Gastrocnemius medialis (tissue), 4 donors: ENCODE data around the gene PTGDR. TPM values are rescaled to one million over a fixed set of nuclear protein-coding genes. Genes with fewer than 3 reads are reported as not detected.
A peak's percentile ranks its signal among the peaks of the same experiment; 100 is the strongest.

ENCODE experiments used
- ATAC-seq, 2 donors: fragments of 150-250 bp; one replicate each; pipeline ENCODE4 v1.9.1; 2016
- DNase-seq, 2 donors: peaks; one replicate each; pipeline ENCODE4 v3.0.0-alpha.2; 2019
- H3K27ac ChIP-seq, 4 donors: fragments of 200-600 bp; sonication (generic); 1 replicate in 1 of 4; 2 replicates in 3 of 4; pipeline ENCODE4 v1.5.1; 2016 to 2018; ENCODE audit warnings: mild to moderate bottlenecking in 2 of 4, moderate library complexity in 1 of 4
- H3K27me3 ChIP-seq, 3 donors: fragments of 200-600 bp; sonication (generic) in 2 of 3; 1 replicate in 1 of 3; 2 replicates in 2 of 3; pipeline versions ENCODE4 v1.5.1 to v1.6.0; 2016 to 2019; ENCODE audit warnings: mild to moderate bottlenecking in 1 of 3, moderate library complexity in 1 of 3
- H3K36me3 ChIP-seq, 2 donors: fragments of 200-600 bp; sonication (generic) in 1 of 2; one replicate each; pipeline ENCODE4 v1.5.1; 2017 to 2018
- H3K4me1 ChIP-seq, 2 donors: fragments of 200-600 bp; sonication (generic) in 1 of 2; one replicate each; pipeline ENCODE4 v1.5.1; 2016 to 2017; ENCODE audit warnings: mild to moderate bottlenecking in 2 of 2
- H3K4me3 ChIP-seq, 4 donors: fragments of 200-600 bp; sonication (generic) in 3 of 4; 1 replicate in 1 of 4; 2 replicates in 3 of 4; pipeline ENCODE4 v1.5.1; 2016 to 2019; ENCODE audit warnings: mild to moderate bottlenecking in 2 of 4
- H3K9me3 ChIP-seq, 3 donors: fragments of 200-600 bp; sonication (generic) in 2 of 3; 1 replicate in 1 of 3; 2 replicates in 2 of 3; pipeline ENCODE4 v1.5.1; 2016 to 2019
- POLR2A ChIP-seq, 2 donors: fragments of 450-650 bp; IDR thresholded peaks; one replicate each; pipeline ENCODE4 v1.6.1; 2017; ENCODE audit warnings: antibody characterized with exemption in 2 of 2, mild to moderate bottlenecking in 2 of 2, moderate library complexity in 2 of 2
- in situ Hi-C, 4 donors: fragments of 200-750 bp; cut with MboI; loops; one replicate each; pipeline versions ENCODE4 v1.15.0 to v1.8.0; 2017; ENCODE audit warnings: low sequenced_read_pairs in 4 of 4
- intact Hi-C: fragments of 100-400 bp; cut with DNase I; formaldehyde crosslinking; loops from one replicate; pipeline ENCODE4 v1.15.1; 2023; ENCODE audit warnings: low total_unique reads
- total RNA-seq, 4 donors: library from RNA; depleted of rRNA; stranded (reverse); fragments of >200 nt; gene quantifications; one replicate each; pipeline versions ENCODE4 v1.1.0 to v1.2.3, GENCODE V29; 2016
- TF ChIP-seq, protein P1 (sequence below), 5 experiments: fragments of 450-650 bp in 3 of 5; fragments of 200-600 bp in 2 of 5; sonication (generic) in 2 of 5; IDR thresholded peaks in 4 of 5; conservative IDR thresholded peaks in 1 of 5; 1 replicate in 4 of 5; 2 replicates in 1 of 5; pipeline ENCODE4 v1.5.1; 2016 to 2019; ENCODE audit warnings: antibody characterized with exemption in 5 of 5, mild to moderate bottlenecking in 3 of 5, moderate library complexity in 3 of 5

PTGDR gene
- total RNA-seq, 4 donors from 2014 or later: 0.25 to 0.84 TPM; not detected in 2

DNA sequence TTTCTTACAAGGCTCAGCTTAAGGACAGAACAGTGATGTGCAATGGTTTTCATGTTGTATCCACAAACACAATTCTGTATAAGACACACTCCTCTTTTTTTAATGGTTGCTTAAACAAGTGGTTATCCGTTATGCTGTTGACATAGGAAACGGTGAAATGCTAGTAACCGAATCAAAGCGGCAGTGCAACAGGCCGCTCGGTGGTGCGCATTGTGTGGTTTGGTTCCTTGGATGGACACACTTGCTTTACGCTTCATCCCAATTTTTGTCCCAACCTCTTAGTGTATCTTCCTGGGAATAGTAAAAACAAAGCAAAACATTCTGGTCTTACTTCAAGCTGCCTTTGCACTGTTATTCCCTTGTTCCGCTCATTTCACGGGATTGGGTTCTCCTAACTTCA is 46.0 kb downstream of the PTGDR start:
- no peak for TF ChIP-seq POLR2A (IDR thresholded peaks at IDR 0.05)
- in situ Hi-C loops: no loop called here
- intact Hi-C loops: no loop called here
- peaks cover 6 to 15% of the 10 kb centered on the region in 2 donors for H3K4me1 ChIP-seq
- H3K27ac ChIP-seq: no peak overlapping the region
- H3K27me3 ChIP-seq: peaks cover 9 to 21% (median 21%) of the 10 kb centered on the region in 3 donors
- H3K9me3 ChIP-seq: no peaks in the 10 kb centered on the region
- DNase-seq (no peak), ATAC-seq (no peak)
- peak overlapping the region; percentile 41 to 57 (median 54) for H3K4me3 ChIP-seq
- H3K36me3 ChIP-seq: no peaks in the 10 kb centered on the region

DNA sequence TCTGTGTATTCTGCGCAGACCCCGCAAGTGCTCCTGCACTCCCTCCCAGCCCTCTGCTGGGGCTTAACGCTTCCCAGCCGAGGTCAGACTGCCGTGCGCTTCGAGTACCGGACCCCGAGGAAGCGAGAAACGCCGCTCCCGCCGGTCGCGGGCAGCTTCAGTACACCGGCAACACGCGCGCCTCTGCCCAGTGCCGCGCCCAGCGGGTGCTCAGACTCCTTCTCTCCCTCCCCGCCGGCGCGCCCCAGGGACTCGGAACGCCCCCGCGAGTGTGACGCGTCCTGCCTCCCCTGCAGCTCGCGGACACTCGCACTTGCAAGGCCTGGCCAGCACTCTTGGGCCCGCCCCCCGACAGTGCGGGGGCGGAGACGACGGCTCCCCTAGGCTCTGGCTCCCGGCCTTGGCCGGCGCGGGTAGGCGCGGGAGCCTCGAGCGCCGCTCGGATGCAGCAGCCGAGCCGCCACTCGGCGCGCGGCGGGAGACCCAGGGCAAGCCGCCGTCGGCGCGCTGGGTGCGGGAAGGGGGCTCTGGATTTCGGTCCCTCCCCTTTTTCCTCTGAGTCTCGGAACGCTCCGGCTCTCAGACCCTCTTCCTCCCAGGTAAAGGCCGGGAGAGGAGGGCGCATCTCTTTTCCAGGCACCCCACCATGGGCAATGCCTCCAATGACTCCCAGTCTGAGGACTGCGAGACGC is 46.6 kb downstream of the PTGDR start, which contains the start of gene PTGER2:
PTGER2 (plus strand) TSS at position 410 of the 692 bp plus-strand sequence; CDS start at position 647, 237 bp downstream.
- peak; percentile 45 to 54 for DNase-seq
- peaks cover 6 to 15% of the 10 kb centered on the region in 2 donors for H3K4me1 ChIP-seq
- in situ Hi-C loops (no loop called here), intact Hi-C loops (no loop called here)
- H3K27ac ChIP-seq: no peak within 1 kb of the TSS
- peak; percentile 40 to 49 for ATAC-seq
- no peaks in the 10 kb centered on the region for H3K36me3 ChIP-seq
- peak within 1 kb of the TSS; percentile 41 to 57 (median 54) for H3K4me3 ChIP-seq
- no peaks in the 10 kb centered on the region for H3K9me3 ChIP-seq
- TF ChIP-seq, protein P1, sequence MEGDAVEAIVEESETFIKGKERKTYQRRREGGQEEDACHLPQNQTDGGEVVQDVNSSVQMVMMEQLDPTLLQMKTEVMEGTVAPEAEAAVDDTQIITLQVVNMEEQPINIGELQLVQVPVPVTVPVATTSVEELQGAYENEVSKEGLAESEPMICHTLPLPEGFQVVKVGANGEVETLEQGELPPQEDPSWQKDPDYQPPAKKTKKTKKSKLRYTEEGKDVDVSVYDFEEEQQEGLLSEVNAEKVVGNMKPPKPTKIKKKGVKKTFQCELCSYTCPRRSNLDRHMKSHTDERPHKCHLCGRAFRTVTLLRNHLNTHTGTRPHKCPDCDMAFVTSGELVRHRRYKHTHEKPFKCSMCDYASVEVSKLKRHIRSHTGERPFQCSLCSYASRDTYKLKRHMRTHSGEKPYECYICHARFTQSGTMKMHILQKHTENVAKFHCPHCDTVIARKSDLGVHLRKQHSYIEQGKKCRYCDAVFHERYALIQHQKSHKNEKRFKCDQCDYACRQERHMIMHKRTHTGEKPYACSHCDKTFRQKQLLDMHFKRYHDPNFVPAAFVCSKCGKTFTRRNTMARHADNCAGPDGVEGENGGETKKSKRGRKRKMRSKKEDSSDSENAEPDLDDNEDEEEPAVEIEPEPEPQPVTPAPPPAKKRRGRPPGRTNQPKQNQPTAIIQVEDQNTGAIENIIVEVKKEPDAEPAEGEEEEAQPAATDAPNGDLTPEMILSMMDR (IDR thresholded peaks at IDR 0.05 in 4 of 5, conservative IDR thresholded peaks at IDR 0.05 in 1 of 5): no peak
- peak; percentile 30 to 50 for TF ChIP-seq POLR2A (IDR thresholded peaks at IDR 0.05)
- peaks cover 9 to 21% (median 21%) of the 10 kb centered on the region in 3 donors for H3K27me3 ChIP-seq

DNA sequence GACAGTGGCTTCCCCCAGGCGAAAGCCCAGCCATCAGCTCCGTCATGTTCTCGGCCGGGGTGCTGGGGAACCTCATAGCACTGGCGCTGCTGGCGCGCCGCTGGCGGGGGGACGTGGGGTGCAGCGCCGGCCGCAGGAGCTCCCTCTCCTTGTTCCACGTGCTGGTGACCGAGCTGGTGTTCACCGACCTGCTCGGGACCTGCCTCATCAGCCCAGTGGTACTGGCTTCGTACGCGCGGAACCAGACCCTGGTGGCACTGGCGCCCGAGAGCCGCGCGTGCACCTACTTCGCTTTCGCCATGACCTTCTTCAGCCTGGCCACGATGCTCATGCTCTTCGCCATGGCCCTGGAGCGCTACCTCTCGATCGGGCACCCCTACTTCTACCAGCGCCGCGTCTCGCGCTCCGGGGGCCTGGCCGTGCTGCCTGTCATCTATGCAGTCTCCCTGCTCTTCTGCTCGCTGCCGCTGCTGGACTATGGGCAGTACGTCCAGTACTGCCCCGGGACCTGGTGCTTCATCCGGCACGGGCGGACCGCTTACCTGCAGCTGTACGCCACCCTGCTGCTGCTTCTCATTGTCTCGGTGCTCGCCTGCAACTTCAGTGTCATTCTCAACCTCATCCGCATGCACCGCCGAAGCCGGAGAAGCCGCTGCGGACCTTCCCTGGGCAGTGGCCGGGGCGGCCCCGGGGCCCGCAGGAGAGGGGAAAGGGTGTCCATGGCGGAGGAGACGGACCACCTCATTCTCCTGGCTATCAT is 47.3 kb downstream of the PTGDR start:
- H3K27ac ChIP-seq: no peak overlapping the region
- H3K27me3 ChIP-seq: peaks cover 9 to 21% (median 21%) of the 10 kb centered on the region in 3 donors
- H3K36me3 ChIP-seq: no peaks in the 10 kb centered on the region
- ATAC-seq: peak in 1 of 2 donors; percentile 4
- intact Hi-C loops (no loop called here), in situ Hi-C loops (no loop called here)
- H3K4me1 ChIP-seq: peaks cover 6 to 15% of the 10 kb centered on the region in 2 donors
- DNase-seq: no peak
- TF ChIP-seq, protein P1 (IDR thresholded peaks at IDR 0.05 in 4 of 5, conservative IDR thresholded peaks at IDR 0.05 in 1 of 5): no peak
- TF ChIP-seq POLR2A (IDR thresholded peaks at IDR 0.05): no peak
- H3K4me3 ChIP-seq: peak overlapping the region; percentile 41 to 57 (median 54)
- H3K9me3 ChIP-seq: no peaks in the 10 kb centered on the region

DNA sequence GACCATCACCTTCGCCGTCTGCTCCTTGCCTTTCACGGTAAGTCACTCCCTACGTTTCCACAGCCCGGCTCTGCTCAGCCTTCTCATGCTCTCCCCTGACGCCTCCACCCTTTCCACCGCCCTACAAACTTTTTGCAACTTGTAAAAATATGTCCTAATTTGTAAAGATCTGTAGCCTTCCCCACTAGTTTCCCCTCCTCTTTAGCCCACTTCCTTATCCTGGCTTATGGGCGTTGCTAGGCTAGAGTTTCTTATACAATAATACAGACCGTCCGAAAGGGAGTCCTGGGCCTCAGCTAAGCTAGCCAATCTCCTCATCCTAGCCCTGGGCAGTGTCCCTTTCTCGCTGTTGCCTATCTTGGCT is 47.8 kb downstream of the PTGDR start:
- no peak for ATAC-seq
- H3K27me3 ChIP-seq: peaks cover 9 to 21% (median 21%) of the 10 kb centered on the region in 3 donors
- peak overlapping the region; percentile 41 to 57 (median 54) for H3K4me3 ChIP-seq
- intact Hi-C loops (no loop called here), in situ Hi-C loops (no loop called here)
- no peaks in the 10 kb centered on the region for H3K36me3 ChIP-seq
- TF ChIP-seq, protein P1 (IDR thresholded peaks at IDR 0.05 in 4 of 5, conservative IDR thresholded peaks at IDR 0.05 in 1 of 5): no peak
- TF ChIP-seq POLR2A (IDR thresholded peaks at IDR 0.05): no peak
- H3K27ac ChIP-seq: no peak overlapping the region
- peaks cover 6 to 15% of the 10 kb centered on the region in 2 donors for H3K4me1 ChIP-seq
- no peaks in the 10 kb centered on the region for H3K9me3 ChIP-seq
- DNase-seq: no peak

DNA sequence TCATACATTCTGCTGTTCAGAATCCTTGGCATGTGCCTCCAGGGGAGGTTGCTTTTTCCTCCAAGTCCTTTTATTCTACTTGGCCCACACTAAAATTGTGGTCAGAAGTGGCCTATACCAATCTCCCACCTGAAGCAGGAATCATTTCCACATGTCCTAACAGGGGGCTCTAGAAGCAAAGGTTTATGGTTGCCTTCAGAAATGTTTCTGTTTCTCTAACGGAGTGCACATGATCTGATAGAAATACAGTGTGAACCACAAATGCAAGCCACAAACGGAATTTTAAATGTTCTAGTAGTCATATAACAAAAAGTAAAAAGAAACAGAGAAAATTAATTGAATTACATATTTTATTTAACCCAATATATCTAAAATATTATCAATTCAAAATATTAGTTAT is 50.6 kb downstream of the PTGDR start:
- TF ChIP-seq, protein P1 (IDR thresholded peaks at IDR 0.05 in 4 of 5, conservative IDR thresholded peaks at IDR 0.05 in 1 of 5): no peak
- TF ChIP-seq POLR2A (IDR thresholded peaks at IDR 0.05): no peak
- DNase-seq: no peak
- Histone ChIP-seq H3K4me1 (peaks cover 5 to 15% of the 10 kb centered on the region in 2 donors), H3K4me3 (no peak overlapping the region), H3K27ac (no peak overlapping the region), H3K9me3 (no peaks in the 10 kb centered on the region), H3K27me3 (peaks cover 5 to 21% (median 19%) of the 10 kb centered on the region in 3 donors), H3K36me3 (no peaks in the 10 kb centered on the region)
- in situ Hi-C loops: no loop called here
- ATAC-seq: no peak
- intact Hi-C loops: no loop called here
